HG03025 (cell line): ENCODE measurements around the gene HLA-B.

ENCODE experiments used
- ATAC-seq: cut with Tn5 transposase; IDR thresholded peaks from one replicate; pipeline ENCODE4 v1.9.1; 2021; ENCODE audit warnings: mild to moderate bottlenecking, moderate library complexity; ENCODE audit not compliant: unreplicated experiment, low FRiP score

The HLA-B gene

GRCh38 chr6:31308050-31308844, 48.7 kb downstream of the HLA-B start:
- ATAC-seq = no peak

- no peak for ATAC-seq
These were observed 49.3 kb downstream of the HLA-B start for GRCh38 chr6:31307669-31308049.

- ATAC-seq = no peak
These were observed 51.2 kb downstream of the HLA-B start for GRCh38 chr6:31305703-31306219.

- ATAC-seq = no peak
These were observed 52.3 kb downstream of the HLA-B start for GRCh38 chr6:31304683-31305082.
